Vagina (tissue), 2 donors: ENCODE data around the gene INHBB.

Experiments
- CTCF ChIP-seq, 3 experiments: fragments of 450-650 bp in 2 of 3; fragments of 200-600 bp in 1 of 3; sonication (generic) in 1 of 3; IDR thresholded peaks; one replicate each; pipeline ENCODE4 v1.5.1; 2017 to 2019; ENCODE audit warnings: antibody characterized with exemption in 3 of 3, mild to moderate bottlenecking in 2 of 3, moderate library complexity in 2 of 3
- POLR2A ChIP-seq, 2 donors: fragments of 450-650 bp; IDR thresholded peaks; one replicate each; pipeline ENCODE4 v1.6.1; 2017; ENCODE audit warnings: antibody characterized with exemption in 2 of 2, mild to moderate bottlenecking in 2 of 2, moderate library complexity in 2 of 2
- POLR2AphosphoS5 ChIP-seq, 2 donors: sonication (generic); formaldehyde crosslinking; IDR thresholded peaks; one replicate each; pipeline ENCODE4 v1.9.0; 2017; ENCODE audit warnings: antibody characterized with exemption in 2 of 2, mild to moderate bottlenecking in 2 of 2, low read depth in 1 of 2; ENCODE audit not compliant: insufficient read depth in 1 of 2

GRCh38 chr2:120381192-120381591, 35.3 kb downstream of the INHBB start:
- no peak for TF ChIP-seq CTCF (IDR thresholded peaks at IDR 0.05)
- TF ChIP-seq POLR2A (IDR thresholded peaks at IDR 0.05) = no peak
- TF ChIP-seq POLR2AphosphoS5 (IDR thresholded peaks at IDR 0.05; ENCODE audit: insufficient read depth in 1 of 2, low read depth in 1 of 2) = no peak
